ENCODE measurements around the gene LCP2. TPM values are rescaled to one million over a fixed set of nuclear protein-coding genes. Genes with fewer than 3 reads are reported as not detected.

Gene LCP2
- total and polyA plus RNA-seq, 2 of the 8 experiments (the other 6 are each of a cell fraction or from before 2014, with no cell fraction given), result 0.26 to 0.33 TPM

GRCh38 chr5:170347022-170347567 lies 49.5 kb upstream of the LCP2 start (continued):
- TF ChIP-seq BACH1 (IDR thresholded peaks at IDR 0.05; ENCODE audit: low read length), result no peak
- TF ChIP-seq MAFK (IDR thresholded peaks at IDR 0.05; ENCODE audit: low read depth, low read length), result peak; percentile 6; the same call in 1 of the 2 replicates

All from H1 (cell line).